Lung (tissue), 12 donors: ENCODE data around the gene MAP3K20. TPM values are rescaled to one million over a fixed set of nuclear protein-coding genes. Genes with fewer than 3 reads are reported as not detected.

Source experiments
- ATAC-seq: fragments of 200-7000 bp; cut with Tn5 transposase; one replicate; pipeline ENCODE4 v1.9.1; 2020; ENCODE audit warnings: moderate number of reproducible peaks; ENCODE audit not compliant: insufficient read depth, low FRiP score
- DNase-seq, 3 donors: peaks; one replicate each; pipeline ENCODE4 v3.0.0-alpha.2; 2013 to 2017
- H3K27ac ChIP-seq, 2 donors: one replicate each; pipeline ENCODE4 v1.5.1; 2013; ENCODE audit warnings: mild to moderate bottlenecking in 2 of 2, moderate library complexity in 2 of 2, control low read depth in 1 of 2, inconsistent platforms in 1 of 2, low read depth in 1 of 2, low read length in 1 of 2
- H3K27me3 ChIP-seq, 3 donors: one replicate each; pipeline ENCODE4 v1.5.1; 2013; ENCODE audit warnings: low read length in 2 of 3; ENCODE audit not compliant: control insufficient read depth in 3 of 3, insufficient read depth in 3 of 3
- H3K36me3 ChIP-seq, 4 donors: one replicate each; pipeline ENCODE4 v1.5.1; 2013; ENCODE audit warnings: low read length in 4 of 4, mild to moderate bottlenecking in 1 of 4, moderate library complexity in 1 of 4; ENCODE audit not compliant: control insufficient read depth in 4 of 4, insufficient read depth in 4 of 4
- H3K4me1 ChIP-seq, 5 donors: one replicate each; pipeline ENCODE4 v1.5.1; 2013; ENCODE audit warnings: low read length in 5 of 5, mild to moderate bottlenecking in 2 of 5, moderate library complexity in 1 of 5; ENCODE audit not compliant: control insufficient read depth in 5 of 5, insufficient read depth in 5 of 5
- H3K4me3 ChIP-seq: one replicate; pipeline ENCODE4 v1.5.1; 2013; ENCODE audit warnings: mild to moderate bottlenecking, control low read depth, moderate library complexity
- H3K9ac ChIP-seq, 2 donors: one replicate each; pipeline ENCODE4 v1.5.1; 2013; ENCODE audit warnings: low read length in 2 of 2, control low read depth in 1 of 2; ENCODE audit not compliant: insufficient read depth in 1 of 2
- H3K9me3 ChIP-seq, 4 donors: one replicate each; pipeline ENCODE4 v1.5.1; 2013; ENCODE audit warnings: low read length in 3 of 4, mild to moderate bottlenecking in 1 of 4, moderate library complexity in 1 of 4; ENCODE audit not compliant: control insufficient read depth in 4 of 4, insufficient read depth in 3 of 4
- WGBS, 2 donors: extraction: QIAGEN DNeasy Blood & Tissue Kit; methylation state at CpG; one replicate each; pipeline ENCODE4 v1.1.7; 2013; 5-methylcytosine and 5-hydroxymethylcytosine counted together
- polyA plus RNA-seq, 2 donors: library from polyadenylated mRNA; stranded (reverse); fragments of 200-250 nt; gene quantifications; one replicate each; pipeline ENCODE4 v1.2.1, GENCODE V29; 2013
- total RNA-seq, 2 donors: library from RNA; depleted of rRNA in 1 of 2; stranded (reverse); fragments of >200 nt in 1 of 2; gene quantifications; one replicate each; pipeline ENCODE4 v1.2.1, GENCODE V29; 2014 to 2021
- TF ChIP-seq, protein P1 (sequence below): IDR thresholded peaks from 2 replicates; pipeline ENCODE4 v1.5.1; 2012; ENCODE audit warnings: mild to moderate bottlenecking; ENCODE audit errors: control extremely low read depth, extremely low read depth
- donor health status: control.
- donor health status: control.
- donor health status: Bipolar disorder and iron deficiency.
- donor health status: healthy.
- donor health status: DM: yes; HTN: yes; CAD: no.

MAP3K20 gene
- total and polyA plus RNA-seq, 4 donors = 13.4 to 71.6 (median 31.6) TPM

DNA sequence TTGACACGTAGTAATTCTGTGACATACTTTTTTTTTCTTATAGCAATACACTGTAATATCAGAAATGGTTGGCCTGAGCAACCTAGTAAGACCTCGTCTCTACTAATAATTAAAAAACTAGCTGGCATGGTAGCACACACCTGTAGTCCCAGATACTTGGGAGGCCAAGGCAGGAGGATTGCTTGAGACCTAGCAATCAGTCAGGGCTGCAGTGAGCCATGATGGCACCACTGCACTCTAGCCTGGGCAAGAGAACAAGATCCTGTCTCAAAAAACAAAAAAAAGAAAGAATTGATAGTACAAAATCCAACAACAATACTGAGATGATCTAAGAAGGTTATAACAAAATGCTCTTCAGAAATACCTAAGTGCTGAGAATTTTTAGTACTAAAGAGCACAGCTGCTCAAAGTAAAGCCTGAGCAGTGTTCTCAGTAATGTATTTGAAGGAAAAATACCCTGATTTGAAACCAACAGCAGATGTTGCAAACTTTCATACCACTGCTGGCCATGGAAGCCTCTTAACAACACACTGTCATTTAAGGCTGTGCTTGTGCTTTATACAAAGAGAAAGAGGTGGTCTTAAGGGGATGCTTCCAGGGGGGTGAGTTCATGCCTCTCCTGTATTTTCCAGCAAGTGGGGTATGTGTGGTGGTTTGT lies 146.4 kb downstream of the MAP3K20 start:
- ATAC-seq (no peak), DNase-seq (peak in 1 of 3 donors; percentile 36)
- peaks cover 0 to 6% (median 1%) of the 10 kb centered on the region in 4 donors for H3K36me3 ChIP-seq
- 90 to 98% methylated on average over 2 of the region's 2 CpGs for WGBS, 2 donors
- H3K9me3 ChIP-seq = no peaks in the 10 kb centered on the region
- no peak overlapping the region for H3K4me3 ChIP-seq
- H3K27ac ChIP-seq = no peak overlapping the region
- H3K27me3 ChIP-seq = no peaks in the 10 kb centered on the region
- no peak overlapping the region for H3K9ac ChIP-seq
- TF ChIP-seq, protein P1, sequence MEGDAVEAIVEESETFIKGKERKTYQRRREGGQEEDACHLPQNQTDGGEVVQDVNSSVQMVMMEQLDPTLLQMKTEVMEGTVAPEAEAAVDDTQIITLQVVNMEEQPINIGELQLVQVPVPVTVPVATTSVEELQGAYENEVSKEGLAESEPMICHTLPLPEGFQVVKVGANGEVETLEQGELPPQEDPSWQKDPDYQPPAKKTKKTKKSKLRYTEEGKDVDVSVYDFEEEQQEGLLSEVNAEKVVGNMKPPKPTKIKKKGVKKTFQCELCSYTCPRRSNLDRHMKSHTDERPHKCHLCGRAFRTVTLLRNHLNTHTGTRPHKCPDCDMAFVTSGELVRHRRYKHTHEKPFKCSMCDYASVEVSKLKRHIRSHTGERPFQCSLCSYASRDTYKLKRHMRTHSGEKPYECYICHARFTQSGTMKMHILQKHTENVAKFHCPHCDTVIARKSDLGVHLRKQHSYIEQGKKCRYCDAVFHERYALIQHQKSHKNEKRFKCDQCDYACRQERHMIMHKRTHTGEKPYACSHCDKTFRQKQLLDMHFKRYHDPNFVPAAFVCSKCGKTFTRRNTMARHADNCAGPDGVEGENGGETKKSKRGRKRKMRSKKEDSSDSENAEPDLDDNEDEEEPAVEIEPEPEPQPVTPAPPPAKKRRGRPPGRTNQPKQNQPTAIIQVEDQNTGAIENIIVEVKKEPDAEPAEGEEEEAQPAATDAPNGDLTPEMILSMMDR = no peak
- peaks cover 2 to 55% (median 3%) of the 10 kb centered on the region in 5 donors for H3K4me1 ChIP-seq

GRCh38 chr2:173223871-173224270 lies 148.2 kb downstream of the MAP3K20 start:
- no peak overlapping the region for H3K4me3 ChIP-seq
- H3K9ac ChIP-seq = no peak overlapping the region
- DNase-seq (no peak), ATAC-seq (no peak)
- no peak overlapping the region for H3K27ac ChIP-seq
- H3K4me1 ChIP-seq = peaks cover 0 to 40% (median 8%) of the 10 kb centered on the region in 5 donors
- H3K36me3 ChIP-seq = peaks cover 0 to 3% (median under 1%) of the 10 kb centered on the region in 4 donors
- TF ChIP-seq, protein P1 = no peak
- no peaks in the 10 kb centered on the region for H3K27me3 ChIP-seq
- 91 to 98% methylated on average over 2 of the region's 2 CpGs for WGBS, 2 donors
- no peaks in the 10 kb centered on the region for H3K9me3 ChIP-seq

GRCh38 chr2:173226899-173227698 lies 151.5 kb downstream of the MAP3K20 start:
- no peak for ATAC-seq
- H3K27ac ChIP-seq = no peak overlapping the region
- no peaks in the 10 kb centered on the region for H3K27me3 ChIP-seq
- H3K4me1 ChIP-seq = peaks cover 0 to 28% (median 2%) of the 10 kb centered on the region in 5 donors
- no peak overlapping the region for H3K9ac ChIP-seq
- H3K9me3 ChIP-seq = no peaks in the 10 kb centered on the region
- TF ChIP-seq, protein P1 = no peak
- peaks cover 0 to 3% (median 0%) of the 10 kb centered on the region in 4 donors for H3K36me3 ChIP-seq
- peak in 1 of 3 donors; percentile 39 for DNase-seq
- no peak overlapping the region for H3K4me3 ChIP-seq
- 69 to 78% methylated on average over 7 of the region's 7 CpGs for WGBS, 2 donors
